Endodermal cell (in vitro differentiated cells): ENCODE data around the gene CTAG1B. TPM values are rescaled to one million over a fixed set of nuclear protein-coding genes. Genes with fewer than 3 reads are reported as not detected.
"Not testable (repeated sequence)": the region's sequence is repeated elsewhere in the genome, so short reads cannot be mapped to it uniquely, and the experiment has no call there.

Experiments used
- DNase-seq: peaks from one replicate; pipeline ENCODE4 v3.0.0-alpha.2; 2017
- H3K27ac ChIP-seq: 2 replicates; pipeline ENCODE4 v1.5.1; 2013; ENCODE audit warnings: mild to moderate bottlenecking, low read depth, low read length, moderate library complexity
- H3K27me3 ChIP-seq: 2 replicates; pipeline ENCODE4 v1.6.1; 2013; ENCODE audit warnings: mild to moderate bottlenecking, low read length, moderate library complexity; ENCODE audit not compliant: insufficient read depth, control insufficient read depth, poor library complexity, severe bottlenecking
- H3K36me3 ChIP-seq: 2 replicates; pipeline ENCODE4 v1.7.0; 2013; ENCODE audit warnings: mild to moderate bottlenecking, low read length, moderate library complexity; ENCODE audit not compliant: control insufficient read depth, insufficient read depth
- H3K4me1 ChIP-seq: one replicate; pipeline ENCODE4 v1.7.0; 2013; ENCODE audit warnings: low read length; ENCODE audit not compliant: control insufficient read depth, insufficient read depth
- H3K4me3 ChIP-seq: 2 replicates; pipeline ENCODE4 v1.5.1; 2013; ENCODE audit warnings: mild to moderate bottlenecking, low read length, moderate library complexity
- H3K9ac ChIP-seq: 2 replicates; pipeline ENCODE4 v1.6.1; 2013; ENCODE audit warnings: mild to moderate bottlenecking, low read length, moderate library complexity; ENCODE audit not compliant: poor library complexity, severe bottlenecking; ENCODE audit errors: extremely low read depth
- H3K9me3 ChIP-seq: 2 replicates; pipeline ENCODE4 v1.6.1; 2013; ENCODE audit warnings: mild to moderate bottlenecking, low read length, moderate library complexity; ENCODE audit not compliant: control insufficient read depth
- H3K27ac Mint-ChIP-seq: 2 replicates; pipeline ENCODE4 v1.8.0; 2020; ENCODE audit warnings: mixed read lengths
- H3K27me3 Mint-ChIP-seq: 2 replicates; pipeline ENCODE4 v1.8.0; 2021; ENCODE audit warnings: mild to moderate bottlenecking, mixed read lengths; ENCODE audit not compliant: insufficient read depth
- H3K36me3 Mint-ChIP-seq: 2 replicates; pipeline ENCODE4 v1.8.0; 2020; ENCODE audit warnings: low read depth, mixed read lengths
- H3K4me1 Mint-ChIP-seq: 2 replicates; pipeline ENCODE4 v1.8.0; 2020; ENCODE audit warnings: mixed read lengths
- H3K4me3 Mint-ChIP-seq: 2 replicates; pipeline ENCODE4 v1.8.0; 2020; ENCODE audit warnings: mild to moderate bottlenecking, moderate library complexity, mixed read lengths
- H3K9me3 Mint-ChIP-seq: 2 replicates; pipeline ENCODE4 v1.8.0; 2020; ENCODE audit warnings: mild to moderate bottlenecking, mixed read lengths
- WGBS, 2 experiments: methylation state at CpG; one replicate each; pipeline versions ENCODE4 v1.1.5 to v1.1.7; 2013; ENCODE audit warnings: missing lambda C conversion rate in 2 of 2, mixed read lengths in 1 of 2; ENCODE audit not compliant: insufficient coverage in 1 of 2, insufficient read length in 1 of 2; 5-methylcytosine and 5-hydroxymethylcytosine counted together
- total RNA-seq, 2 donors: library from RNA; stranded (reverse); fragmentation: NEBNext Ultra II Directional in 1 of 2; extraction: Animal tissue kit (Norgen Biotek cat#: 25700) in 1 of 2; gene quantifications; 2 replicates in 1 of 2; 3 replicates in 1 of 2; pipeline ENCODE4 v1.2.1, GENCODE V29; 2021
- TF ChIP-seq, protein P1 (sequence below): fragments of 200-600 bp; sonication (generic); conservative IDR thresholded peaks from 2 replicates; pipeline ENCODE4 v1.5.0; 2021; ENCODE audit warnings: antibody characterized with exemption, mild to moderate bottlenecking

The CTAG1B gene
- total RNA-seq, 2 donors from 2014 or later = not detected

DNA sequence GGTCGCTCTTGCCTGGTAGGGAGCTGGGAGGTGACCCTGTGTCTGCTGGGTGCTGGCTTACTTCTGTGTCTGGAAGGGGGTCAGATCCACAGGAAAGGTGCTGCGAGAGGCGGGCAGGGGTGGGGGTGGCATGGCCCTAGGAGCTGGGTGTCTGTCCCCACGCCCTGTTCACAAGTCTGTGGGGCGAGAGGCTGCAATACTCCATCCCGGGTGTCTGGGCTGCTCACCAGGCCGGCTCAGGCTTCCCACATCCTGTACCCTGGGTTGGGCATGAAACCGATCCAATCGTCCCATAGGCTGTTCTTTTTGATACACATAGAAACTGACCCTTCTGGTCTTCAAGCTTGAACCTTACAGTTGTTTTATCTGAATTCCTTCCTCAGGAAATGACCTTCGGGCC is 35.3 kb upstream of the CTAG1B start:
- H3K9me3 ChIP-seq = no peaks in the 10 kb centered on the region
- Mint-ChIP-seq H3K4me1 (no peaks in the 10 kb centered on the region), H3K9me3 (peaks cover 62% of the 10 kb centered on the region), H3K36me3 (no peaks in the 10 kb centered on the region), H3K27ac (no peak overlapping the region), H3K4me3 (no peak overlapping the region), H3K27me3 (peaks cover 2% of the 10 kb centered on the region)
- 95 to 100% methylated on average over 6 to 9 of the region's 10 CpGs for WGBS, 2 experiments
- no peak overlapping the region for H3K4me3 ChIP-seq
- no peak overlapping the region for H3K27ac ChIP-seq
- H3K4me1 ChIP-seq = no peaks in the 10 kb centered on the region
- TF ChIP-seq, protein P1, sequence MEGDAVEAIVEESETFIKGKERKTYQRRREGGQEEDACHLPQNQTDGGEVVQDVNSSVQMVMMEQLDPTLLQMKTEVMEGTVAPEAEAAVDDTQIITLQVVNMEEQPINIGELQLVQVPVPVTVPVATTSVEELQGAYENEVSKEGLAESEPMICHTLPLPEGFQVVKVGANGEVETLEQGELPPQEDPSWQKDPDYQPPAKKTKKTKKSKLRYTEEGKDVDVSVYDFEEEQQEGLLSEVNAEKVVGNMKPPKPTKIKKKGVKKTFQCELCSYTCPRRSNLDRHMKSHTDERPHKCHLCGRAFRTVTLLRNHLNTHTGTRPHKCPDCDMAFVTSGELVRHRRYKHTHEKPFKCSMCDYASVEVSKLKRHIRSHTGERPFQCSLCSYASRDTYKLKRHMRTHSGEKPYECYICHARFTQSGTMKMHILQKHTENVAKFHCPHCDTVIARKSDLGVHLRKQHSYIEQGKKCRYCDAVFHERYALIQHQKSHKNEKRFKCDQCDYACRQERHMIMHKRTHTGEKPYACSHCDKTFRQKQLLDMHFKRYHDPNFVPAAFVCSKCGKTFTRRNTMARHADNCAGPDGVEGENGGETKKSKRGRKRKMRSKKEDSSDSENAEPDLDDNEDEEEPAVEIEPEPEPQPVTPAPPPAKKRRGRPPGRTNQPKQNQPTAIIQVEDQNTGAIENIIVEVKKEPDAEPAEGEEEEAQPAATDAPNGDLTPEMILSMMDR = no peak
- DNase-seq = no peak
- no peaks in the 10 kb centered on the region for H3K27me3 ChIP-seq
- H3K36me3 ChIP-seq = no peaks in the 10 kb centered on the region
- H3K9ac ChIP-seq = no peak overlapping the region

DNA sequence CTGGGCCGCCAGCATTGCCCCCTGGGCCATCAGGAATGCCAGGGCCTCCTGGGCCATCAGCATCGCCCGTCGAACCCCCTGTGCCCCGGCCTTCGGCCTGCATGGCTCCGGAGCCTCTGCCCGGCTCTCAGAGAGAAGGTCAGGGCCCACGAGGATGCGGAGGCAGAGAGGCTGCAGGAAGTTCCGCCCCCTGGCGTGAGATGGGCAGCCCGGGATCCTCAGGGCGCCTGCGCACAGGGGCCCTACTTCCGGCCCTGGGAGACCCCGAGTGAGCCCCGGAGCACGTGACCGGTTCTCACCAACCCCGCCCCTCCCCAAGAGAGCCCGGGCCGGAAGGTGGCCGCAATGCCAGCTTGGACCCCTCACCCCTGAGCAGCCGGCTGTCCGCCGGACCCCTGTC is 34.3 kb upstream of the CTAG1B start, which contains the start of gene CTAG2:
Gene CTAG2, minus strand, starts transcription at position 167 of the 400 bp plus-strand sequence. Its CDS starts 64 bp downstream, at position 103.
- not testable (repeated sequence) for DNase-seq, H3K4me1 ChIP-seq, H3K4me3 ChIP-seq, H3K36me3 Mint-ChIP-seq, H3K27ac Mint-ChIP-seq, H3K4me1 Mint-ChIP-seq, H3K27me3 Mint-ChIP-seq, H3K36me3 ChIP-seq, H3K27ac ChIP-seq, H3K9me3 ChIP-seq, H3K9ac ChIP-seq, H3K27me3 ChIP-seq, H3K4me3 Mint-ChIP-seq
- no CpG with 5 or more reads among the region's 27 CpGs for WGBS, 2 experiments
- peaks cover 58% of the 10 kb centered on the region for H3K9me3 Mint-ChIP-seq

- Histone ChIP-seq H3K9ac (no peak overlapping the region), H3K27me3 (no peaks in the 10 kb centered on the region), H3K4me3 (no peak overlapping the region), H3K27ac (no peak overlapping the region), H3K4me1 (no peaks in the 10 kb centered on the region), H3K9me3 (no peaks in the 10 kb centered on the region), H3K36me3 (no peaks in the 10 kb centered on the region)
- DNase-seq = no peak
- no peak overlapping the region for H3K27ac Mint-ChIP-seq
- 94% methylated on average over 6 of the region's 23 CpGs; no CpG with 5 or more reads in 1 of the 2 experiments for WGBS, 2 experiments
- peaks cover 56% of the 10 kb centered on the region for H3K9me3 Mint-ChIP-seq
- H3K4me3 Mint-ChIP-seq = no peak overlapping the region
- H3K27me3 Mint-ChIP-seq = peaks cover 2% of the 10 kb centered on the region
- H3K4me1 Mint-ChIP-seq = no peaks in the 10 kb centered on the region
- no peaks in the 10 kb centered on the region for H3K36me3 Mint-ChIP-seq
- TF ChIP-seq, protein P1 = no peak
Observed at GRCh38 chrX:154653048-154653401, 33.9 kb upstream of the CTAG1B start.
